ENCODE measurements around the gene POP4.

- TF ChIP-seq CTCF (IDR thresholded peaks at IDR 0.05) (no peak), POLR2A (IDR thresholded peaks at IDR 0.05) (no peak)
These were observed 24.7 kb upstream of the POP4 start for GRCh38 chr19:29581398-29581797.

Measured in esophagus squamous epithelium (tissue), 4 donors.